Mesothelial cell of epicardium (in vitro differentiated cells): ENCODE measurements around the gene CXorf38. TPM values are rescaled to one million over a fixed set of nuclear protein-coding genes. Genes with fewer than 3 reads are reported as not detected.
"Not testable (repeated sequence)": the region's sequence is repeated elsewhere in the genome, so short reads cannot be mapped to it uniquely, and the experiment has no call there.

Experiments used
- DNase-seq, 2 experiments: peaks; one replicate each; pipeline ENCODE4 v3.0.0; 2021; ENCODE audit warnings: low spot score in 2 of 2; ENCODE audit not compliant: unreplicated experiment in 2 of 2
- H3K27ac Mint-ChIP-seq: 2 replicates; pipeline ENCODE4 v1.8.0; 2021; ENCODE audit warnings: mixed read lengths
- H3K27me3 Mint-ChIP-seq: 2 replicates; pipeline ENCODE4 v1.8.0; 2021; ENCODE audit warnings: low read depth, mixed read lengths
- H3K36me3 Mint-ChIP-seq: 2 replicates; pipeline ENCODE4 v1.8.0; 2021; ENCODE audit warnings: mixed read lengths
- H3K4me1 Mint-ChIP-seq: 2 replicates; pipeline ENCODE4 v1.8.0; 2021; ENCODE audit warnings: mixed read lengths
- H3K4me3 Mint-ChIP-seq: 2 replicates; pipeline ENCODE4 v1.8.0; 2021; ENCODE audit warnings: mild to moderate bottlenecking, moderate library complexity, mixed read lengths
- H3K9me3 Mint-ChIP-seq: 2 replicates; pipeline ENCODE4 v1.8.0; 2021; ENCODE audit warnings: mixed read lengths
- total RNA-seq: library from RNA; stranded (reverse); gene quantifications from 3 replicates; pipeline ENCODE4 v1.2.1, GENCODE V29; 2021
- TF ChIP-seq, protein P1 (sequence below): fragments of 200-600 bp; sonication (generic); IDR thresholded peaks from one replicate; pipeline ENCODE4 v1.5.0; 2021; ENCODE audit warnings: antibody characterized with exemption; ENCODE audit not compliant: unreplicated experiment

CXorf38 gene
- total RNA-seq, 1 donor from 2014 or later, result 10.2 TPM

DNA sequence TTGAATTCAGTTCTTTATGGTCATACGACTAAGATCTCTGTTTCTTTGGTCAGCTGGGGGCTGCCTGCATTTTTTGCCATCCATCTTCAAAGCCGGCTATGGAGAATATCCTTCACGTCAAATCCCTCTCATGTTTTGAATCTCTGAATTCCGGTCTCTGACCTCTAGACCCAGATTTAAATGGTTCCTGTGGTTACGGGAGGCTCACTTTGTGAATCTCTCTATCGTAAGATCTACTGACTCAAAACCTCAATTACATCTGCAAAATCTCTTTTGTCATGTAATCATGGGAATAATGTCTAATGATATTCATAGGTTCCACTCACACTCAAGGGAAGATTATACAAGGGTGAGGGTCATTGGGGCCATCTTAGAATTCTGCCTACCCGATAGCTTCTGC, 29.8 kb downstream of the CXorf38 start:
- no peaks in the 10 kb centered on the region for H3K27me3 Mint-ChIP-seq
- no peaks in the 10 kb centered on the region for H3K36me3 Mint-ChIP-seq
- TF ChIP-seq, protein P1, sequence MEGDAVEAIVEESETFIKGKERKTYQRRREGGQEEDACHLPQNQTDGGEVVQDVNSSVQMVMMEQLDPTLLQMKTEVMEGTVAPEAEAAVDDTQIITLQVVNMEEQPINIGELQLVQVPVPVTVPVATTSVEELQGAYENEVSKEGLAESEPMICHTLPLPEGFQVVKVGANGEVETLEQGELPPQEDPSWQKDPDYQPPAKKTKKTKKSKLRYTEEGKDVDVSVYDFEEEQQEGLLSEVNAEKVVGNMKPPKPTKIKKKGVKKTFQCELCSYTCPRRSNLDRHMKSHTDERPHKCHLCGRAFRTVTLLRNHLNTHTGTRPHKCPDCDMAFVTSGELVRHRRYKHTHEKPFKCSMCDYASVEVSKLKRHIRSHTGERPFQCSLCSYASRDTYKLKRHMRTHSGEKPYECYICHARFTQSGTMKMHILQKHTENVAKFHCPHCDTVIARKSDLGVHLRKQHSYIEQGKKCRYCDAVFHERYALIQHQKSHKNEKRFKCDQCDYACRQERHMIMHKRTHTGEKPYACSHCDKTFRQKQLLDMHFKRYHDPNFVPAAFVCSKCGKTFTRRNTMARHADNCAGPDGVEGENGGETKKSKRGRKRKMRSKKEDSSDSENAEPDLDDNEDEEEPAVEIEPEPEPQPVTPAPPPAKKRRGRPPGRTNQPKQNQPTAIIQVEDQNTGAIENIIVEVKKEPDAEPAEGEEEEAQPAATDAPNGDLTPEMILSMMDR, result no peak
- H3K4me1 Mint-ChIP-seq, result peaks cover 7% of the 10 kb centered on the region
- no peak for DNase-seq
- peaks cover 17% of the 10 kb centered on the region for H3K9me3 Mint-ChIP-seq
- H3K4me3 Mint-ChIP-seq, result no peak overlapping the region
- H3K27ac Mint-ChIP-seq, result no peak overlapping the region

DNA sequence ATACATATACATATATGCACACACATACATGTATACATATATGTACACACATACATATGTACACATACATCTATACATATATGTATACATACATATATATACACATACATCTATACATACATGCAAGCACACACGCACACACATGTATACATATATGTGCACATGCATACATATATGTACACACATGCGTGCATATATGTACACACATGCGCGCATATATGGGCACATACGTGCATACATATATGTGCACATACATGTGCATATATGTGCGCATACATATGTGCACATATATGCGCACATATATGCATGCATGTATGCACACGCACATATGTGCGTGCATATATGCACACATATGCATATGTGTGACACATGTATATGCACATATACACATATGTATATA, 31.4 kb downstream of the CXorf38 start:
- H3K4me1 Mint-ChIP-seq, result peaks cover 7% of the 10 kb centered on the region
- H3K4me3 Mint-ChIP-seq, result no peak overlapping the region
- peaks cover 12% of the 10 kb centered on the region for H3K9me3 Mint-ChIP-seq

DNA sequence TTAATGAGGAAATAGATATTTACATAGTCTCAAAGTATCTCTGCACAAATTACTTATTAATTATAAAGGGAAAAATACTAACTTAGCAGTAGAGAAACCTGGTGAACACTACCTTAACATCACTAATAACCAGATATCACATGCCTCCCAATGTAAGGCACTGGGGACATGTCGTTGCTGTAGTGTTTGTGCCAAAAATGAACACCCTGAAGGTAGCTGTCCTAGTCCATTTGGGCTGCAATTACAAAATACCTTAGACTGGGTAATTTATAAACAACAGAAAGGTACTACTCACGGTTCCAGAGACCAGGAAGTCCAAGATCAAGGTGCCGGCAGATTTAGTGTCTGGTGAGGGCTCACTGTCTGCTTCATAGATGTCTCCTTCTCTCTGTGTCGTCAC, 34.9 kb downstream of the CXorf38 start:
- Mint-ChIP-seq H3K27me3 (no peaks in the 10 kb centered on the region), H3K27ac (no peak overlapping the region), H3K4me1 (peaks cover 7% of the 10 kb centered on the region), H3K36me3 (no peaks in the 10 kb centered on the region), H3K4me3 (no peak overlapping the region), H3K9me3 (peaks cover 8% of the 10 kb centered on the region)
- DNase-seq, result no peak
- TF ChIP-seq, protein P1, result no peak

More for the DNA sequence above, 31.4 kb downstream of the CXorf38 start:
- Mint-ChIP-seq H3K27me3 (no peaks in the 10 kb centered on the region), H3K36me3 (no peaks in the 10 kb centered on the region), H3K27ac (no peak overlapping the region)
- TF ChIP-seq, protein P1, result no peak
- DNase-seq, result no peak

DNA sequence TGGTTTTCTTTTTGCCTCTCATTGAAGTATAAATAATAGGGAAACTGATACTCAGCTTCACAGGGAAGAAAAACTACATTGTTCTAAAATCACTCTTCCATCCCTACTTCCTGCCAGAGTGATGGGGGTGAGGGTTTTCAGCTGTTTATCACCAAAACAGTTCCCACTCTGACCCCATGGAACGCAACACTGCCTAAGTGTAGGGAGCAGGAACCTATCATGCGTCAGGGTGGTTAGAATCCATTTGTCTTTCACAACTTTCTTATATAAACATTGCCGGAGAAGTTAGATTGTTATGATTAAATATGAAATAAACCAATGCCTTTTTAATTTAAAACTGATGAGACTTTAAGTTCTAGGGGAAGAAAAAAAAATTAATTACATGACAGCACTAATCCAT, 40.0 kb downstream of the CXorf38 start:
- TF ChIP-seq, protein P1, result no peak
- DNase-seq, result no peak
- H3K36me3 Mint-ChIP-seq, result peaks cover 7% of the 10 kb centered on the region
- H3K27me3 Mint-ChIP-seq, result no peaks in the 10 kb centered on the region
- H3K27ac Mint-ChIP-seq, result no peak overlapping the region
- H3K4me3 Mint-ChIP-seq, result no peak overlapping the region
- no peaks in the 10 kb centered on the region for H3K4me1 Mint-ChIP-seq
- peaks cover 15% of the 10 kb centered on the region for H3K9me3 Mint-ChIP-seq

DNA sequence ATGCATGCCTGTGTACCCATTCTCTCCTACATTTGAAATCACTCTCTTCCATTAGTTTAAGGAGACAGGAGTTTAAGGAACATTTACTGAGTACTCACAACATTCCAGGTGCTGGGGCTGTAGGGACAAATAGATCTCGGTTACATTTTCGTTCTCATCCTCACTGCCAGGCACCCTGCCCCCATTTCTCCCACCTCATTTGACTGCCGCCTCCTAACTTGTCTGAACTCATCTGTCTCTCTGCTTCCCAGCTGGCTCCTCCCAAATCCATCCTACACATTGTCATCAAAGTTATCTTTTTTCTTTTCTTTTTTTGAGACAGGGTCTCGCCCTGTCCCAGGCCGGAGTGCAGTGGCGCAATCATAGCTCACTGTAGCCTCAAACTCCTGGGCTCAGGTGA, 43.9 kb downstream of the CXorf38 start:
- TF ChIP-seq, protein P1, result no peak
- H3K27me3 Mint-ChIP-seq, result no peaks in the 10 kb centered on the region
- DNase-seq, result no peak
- peaks cover 22% of the 10 kb centered on the region for H3K9me3 Mint-ChIP-seq
- H3K36me3 Mint-ChIP-seq, result peaks cover 27% of the 10 kb centered on the region
- no peak overlapping the region for H3K4me3 Mint-ChIP-seq
- no peak overlapping the region for H3K27ac Mint-ChIP-seq
- H3K4me1 Mint-ChIP-seq, result no peaks in the 10 kb centered on the region

DNA sequence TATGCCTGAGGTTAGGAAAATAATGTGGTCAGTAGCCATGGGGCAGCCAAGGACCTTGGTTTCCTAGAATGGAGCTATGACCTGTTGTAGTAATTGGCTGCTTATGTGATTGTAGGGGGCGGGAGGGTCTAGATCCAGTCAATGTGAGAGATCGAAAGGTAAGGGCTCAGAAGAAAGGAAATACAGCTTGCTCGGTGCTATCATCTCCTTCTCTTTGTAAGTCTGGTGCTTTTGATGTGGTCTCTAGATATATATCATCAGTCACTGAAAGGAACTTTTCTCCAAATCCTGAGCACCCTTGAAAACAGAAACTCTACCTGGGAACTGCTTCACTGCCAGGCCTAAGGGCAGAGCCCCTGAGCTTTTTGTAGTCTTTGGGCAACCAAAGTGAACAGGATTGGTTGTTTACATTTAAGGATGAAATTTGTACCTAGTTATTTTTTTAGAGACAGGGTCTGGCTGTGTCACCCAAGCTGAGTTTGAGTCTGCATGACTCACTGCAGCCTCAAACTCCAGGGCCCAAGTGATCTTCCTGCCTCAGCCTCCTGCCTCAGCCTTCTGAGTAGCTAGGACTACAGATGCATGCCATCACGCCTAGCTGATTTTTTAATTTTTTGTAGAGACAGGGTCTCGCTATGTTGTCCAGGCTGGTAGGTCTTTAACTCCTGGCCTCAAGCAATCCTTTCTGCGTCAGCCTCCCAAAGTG, 57.6 kb downstream of the CXorf38 start:
- H3K36me3 Mint-ChIP-seq, result peaks cover 19% of the 10 kb centered on the region
- H3K27ac Mint-ChIP-seq, DNase-seq, H3K4me3 Mint-ChIP-seq, H3K27me3 Mint-ChIP-seq: not testable (repeated sequence)
- H3K4me1 Mint-ChIP-seq, result peaks cover 14% of the 10 kb centered on the region
- peaks cover 39% of the 10 kb centered on the region for H3K9me3 Mint-ChIP-seq

DNA sequence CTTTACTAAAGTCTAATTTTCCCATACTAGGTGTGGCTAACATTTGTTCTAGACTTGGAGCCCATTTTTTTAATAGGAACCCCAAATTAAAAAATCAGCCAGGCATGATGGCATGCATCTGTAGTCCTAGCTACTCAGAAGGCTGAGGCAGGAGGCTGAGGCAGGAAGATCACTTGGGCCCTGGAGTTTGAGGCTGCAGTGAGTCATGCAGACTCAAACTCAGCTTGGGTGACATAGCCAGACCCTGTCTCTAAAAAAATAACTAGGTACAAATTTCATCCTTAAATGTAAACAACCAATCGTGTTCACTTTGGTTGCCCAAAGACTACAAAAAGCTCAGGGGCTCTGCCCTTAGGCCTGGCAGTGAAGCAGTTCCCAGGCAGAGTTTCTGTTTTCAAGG, 59.7 kb downstream of the CXorf38 start:
- H3K27me3 Mint-ChIP-seq, result not testable (repeated sequence)

More for the DNA sequence above, 59.7 kb downstream of the CXorf38 start:
- peaks cover 44% of the 10 kb centered on the region for H3K9me3 Mint-ChIP-seq
- DNase-seq, H3K4me3 Mint-ChIP-seq, H3K36me3 Mint-ChIP-seq, H3K27ac Mint-ChIP-seq: not testable (repeated sequence)
- H3K4me1 Mint-ChIP-seq, result peaks cover 15% of the 10 kb centered on the region
